Bronchus fibroblast of lung (primary cell): ENCODE results near the gene RPS6KA3. TPM values are rescaled to one million over a fixed set of nuclear protein-coding genes. Genes with fewer than 3 reads are reported as not detected.

Experiments used
- total RNA-seq: library from RNA; depleted of rRNA; stranded (reverse); fragments of >200 nt; gene quantifications from 2 replicates; pipeline ENCODE4 v1.2.3, GENCODE V29; 2015

RPS6KA3 gene
- 13.1 and 14.0 TPM in 2 replicates for total RNA-seq

DNA sequence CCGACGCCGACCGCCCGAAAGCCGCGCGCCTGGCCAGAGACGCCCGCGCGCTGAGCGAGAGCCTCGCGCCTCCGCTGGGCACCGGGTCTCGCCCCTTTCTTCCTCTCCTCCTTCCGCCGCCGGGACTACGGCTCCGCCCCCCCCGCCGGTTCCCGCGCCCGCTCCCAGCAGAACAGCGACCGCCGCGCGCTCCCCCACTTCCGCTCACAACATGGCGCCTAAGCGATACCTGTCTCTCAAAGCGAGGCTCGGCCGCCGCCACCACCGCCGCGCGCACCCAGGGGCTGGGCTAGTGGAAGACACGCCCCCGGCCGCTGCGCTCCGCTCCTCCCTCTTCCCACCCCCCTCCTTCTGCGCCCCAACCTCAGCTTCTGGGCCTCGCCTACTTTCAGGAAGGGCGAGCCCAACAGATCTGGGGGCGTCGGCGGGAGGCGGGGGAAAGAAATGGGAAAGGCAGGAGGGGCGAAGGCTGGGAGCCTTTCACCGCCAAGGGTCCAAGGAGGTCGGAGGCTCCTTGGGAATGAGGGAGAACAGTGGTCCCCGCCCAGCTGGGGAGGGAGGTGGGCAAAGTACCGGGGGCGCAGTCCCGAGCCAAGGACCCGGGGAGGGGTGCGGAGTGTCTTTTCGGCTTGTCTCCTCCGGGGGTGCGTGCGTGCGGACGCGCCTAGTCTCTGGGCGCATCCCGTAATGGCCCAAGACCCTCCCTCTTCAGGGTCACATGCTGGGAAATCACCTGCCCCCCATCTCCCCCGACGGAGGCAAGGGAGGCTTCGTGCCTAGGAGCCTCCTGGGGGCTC is at the start of gene RPS6KA3:
TSS of gene RPS6KA3 (minus strand) at position 100 of the 797 bp plus-strand sequence. CDS start 277 bp downstream, outside the sequence.

DNA sequence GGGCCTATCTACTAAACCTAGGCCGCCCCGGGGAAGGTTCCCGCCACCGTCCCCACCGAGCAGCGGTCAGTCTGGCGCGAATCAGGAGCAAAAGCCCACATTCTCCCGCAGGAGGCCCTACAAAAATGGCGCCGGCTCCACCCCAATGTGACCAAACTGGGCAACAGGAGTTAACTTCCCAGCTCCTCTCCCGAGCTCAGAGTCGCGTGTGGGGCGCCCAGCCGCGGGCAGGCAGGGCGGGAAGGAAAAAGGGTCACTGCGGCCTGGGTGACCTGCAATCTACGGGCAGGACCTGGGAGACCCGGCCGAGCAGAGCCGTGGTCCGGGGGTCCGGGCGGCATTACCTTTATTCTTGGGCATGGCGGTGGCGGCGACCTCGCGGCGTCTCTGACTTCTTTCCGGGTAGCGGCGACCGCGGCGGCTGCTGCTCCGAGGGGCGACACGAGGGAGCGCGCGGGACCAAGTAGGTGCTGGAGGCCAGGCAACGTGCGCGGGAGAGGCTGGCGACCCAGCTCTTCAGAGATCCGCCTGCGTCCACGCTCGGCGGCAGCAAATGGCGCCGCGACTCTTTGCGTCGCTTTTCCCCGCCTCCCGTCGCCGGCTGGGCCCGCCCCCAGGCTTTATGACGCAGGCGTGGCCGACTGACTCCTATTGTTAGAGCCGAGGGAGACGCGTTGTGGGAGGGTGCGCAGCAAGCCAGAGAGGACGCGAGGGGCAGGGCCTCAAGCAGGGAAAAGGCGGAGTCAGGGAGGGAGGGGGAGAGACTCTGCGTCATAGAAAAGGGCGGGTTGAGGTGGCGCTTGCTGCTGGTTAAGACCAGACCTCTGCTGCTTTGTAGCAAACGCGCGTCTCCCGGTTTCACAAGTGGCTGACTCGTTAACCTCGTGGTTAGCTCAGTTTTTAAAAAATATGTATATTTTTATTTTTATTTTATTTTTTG is 125.2 kb downstream of the RPS6KA3 start, which contains the start of gene EIF1AX:
TSS of gene EIF1AX (minus strand) at position 558 of the 940 bp plus-strand sequence. CDS start at position 360, 198 bp downstream.

GRCh38 chrX:20116577-20117240 is 150.0 kb downstream of the RPS6KA3 start, which contains the start of gene MAP7D2:
Gene MAP7D2 (minus strand): TSS chrX:20116907. CDS start chrX:20116879, 28 bp downstream.

Other genes with a start within 250 kb of the RPS6KA3 start
- gene MAP7D2, start 150.0 kb downstream of the RPS6KA3 start, total RNA-seq, result 0.15 and 1.7 TPM in 2 replicates
- 24.1 and 33.0 TPM in 2 replicates for gene EIF1AX, start 125.1 kb downstream of the RPS6KA3 start, total RNA-seq